ENCODE measurements around the gene MTCH1.

DNA sequence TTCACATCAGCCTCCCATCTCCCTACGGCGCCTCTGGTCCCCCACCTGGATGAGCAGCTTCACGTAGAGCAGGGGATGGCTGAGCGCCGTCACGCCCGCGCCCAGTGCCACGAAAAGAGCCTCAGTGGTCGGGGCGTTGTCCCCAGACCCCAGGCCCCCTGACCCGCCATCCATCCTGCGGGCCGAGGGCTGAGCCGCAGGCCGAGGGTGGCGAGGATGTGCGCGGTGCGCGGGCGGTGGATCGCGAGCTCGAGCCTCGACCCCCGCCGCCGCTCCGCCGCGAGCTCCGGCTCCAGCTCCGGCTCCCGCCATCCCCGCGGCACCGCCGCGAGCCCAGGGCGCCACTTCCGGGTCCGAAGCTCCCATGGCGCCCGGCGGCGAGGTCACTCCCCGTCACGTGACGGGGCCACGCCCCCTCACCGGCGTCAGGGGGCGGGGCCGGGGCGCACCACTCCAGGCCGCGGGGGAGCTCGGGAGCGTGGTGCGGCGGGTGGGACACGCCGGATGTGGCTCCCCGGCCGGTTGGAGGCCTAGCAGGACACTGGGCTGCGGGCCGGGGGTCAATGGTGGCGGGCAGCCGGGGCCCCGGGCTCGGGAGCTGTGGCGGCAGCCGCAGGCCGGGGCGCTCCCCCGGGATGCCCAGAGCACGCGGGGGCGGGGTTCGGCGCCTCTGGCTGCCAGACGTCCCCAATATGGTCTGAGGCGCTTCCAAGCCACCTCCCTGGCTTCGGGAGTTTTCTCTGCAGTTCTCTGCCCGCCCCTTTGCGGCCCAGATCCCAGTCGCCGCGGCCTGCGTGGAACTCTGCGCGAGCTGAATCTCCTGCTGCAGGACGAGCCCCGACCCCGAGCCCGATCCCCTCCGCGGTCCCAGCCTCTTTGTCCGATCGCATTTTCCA lies at the start of gene MTCH1:
- TF ChIP-seq E4F1 (IDR thresholded peaks at IDR 0.05; ENCODE audit: borderline replicate concordance, partially characterized antibody) (peak; percentile 78), SMC3 (IDR thresholded peaks at IDR 0.05; ENCODE audit: borderline replicate concordance, low read length) (no peak), SIX5 (IDR thresholded peaks at IDR 0.05; ENCODE audit: low read depth, low read length, severe bottlenecking) (peak; percentile 26), USF1 (IDR thresholded peaks at IDR 0.05; ENCODE audit: borderline replicate concordance, extremely low read length, insufficient read depth, low read depth, low read length) (peak; percentile 99), RBBP5 (conservative IDR thresholded peaks at IDR 0.05) (no peak), PBX3 (IDR thresholded peaks at IDR 0.05; ENCODE audit: insufficient replicate concordance, low read depth, low read length) (no peak), CBX5 (IDR thresholded peaks at IDR 0.05; ENCODE audit: low read depth) (no peak), NFIC (IDR thresholded peaks at IDR 0.05; ENCODE audit: low read depth, low read length) (no peak)
- TF ChIP-seq, protein P1, sequence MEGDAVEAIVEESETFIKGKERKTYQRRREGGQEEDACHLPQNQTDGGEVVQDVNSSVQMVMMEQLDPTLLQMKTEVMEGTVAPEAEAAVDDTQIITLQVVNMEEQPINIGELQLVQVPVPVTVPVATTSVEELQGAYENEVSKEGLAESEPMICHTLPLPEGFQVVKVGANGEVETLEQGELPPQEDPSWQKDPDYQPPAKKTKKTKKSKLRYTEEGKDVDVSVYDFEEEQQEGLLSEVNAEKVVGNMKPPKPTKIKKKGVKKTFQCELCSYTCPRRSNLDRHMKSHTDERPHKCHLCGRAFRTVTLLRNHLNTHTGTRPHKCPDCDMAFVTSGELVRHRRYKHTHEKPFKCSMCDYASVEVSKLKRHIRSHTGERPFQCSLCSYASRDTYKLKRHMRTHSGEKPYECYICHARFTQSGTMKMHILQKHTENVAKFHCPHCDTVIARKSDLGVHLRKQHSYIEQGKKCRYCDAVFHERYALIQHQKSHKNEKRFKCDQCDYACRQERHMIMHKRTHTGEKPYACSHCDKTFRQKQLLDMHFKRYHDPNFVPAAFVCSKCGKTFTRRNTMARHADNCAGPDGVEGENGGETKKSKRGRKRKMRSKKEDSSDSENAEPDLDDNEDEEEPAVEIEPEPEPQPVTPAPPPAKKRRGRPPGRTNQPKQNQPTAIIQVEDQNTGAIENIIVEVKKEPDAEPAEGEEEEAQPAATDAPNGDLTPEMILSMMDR (IDR thresholded peaks at IDR 0.05 in 2 of 3, conservative IDR thresholded peaks at IDR 0.05 in 1 of 3; ENCODE audit: control insufficient read depth in 2 of 3, extremely low read depth in 1 of 3, insufficient read depth in 1 of 3, low read depth in 3 of 3, low read length in 3 of 3): no peak
